ENCODE measurements around the gene CEP19.
A peak's percentile ranks its signal among the peaks of the same experiment; 100 is the strongest.

The CEP19 gene

GRCh38 chr3:196707566-196707965 is 4.5 kb downstream of the CEP19 start:
- no peak for DNase-seq

DNA sequence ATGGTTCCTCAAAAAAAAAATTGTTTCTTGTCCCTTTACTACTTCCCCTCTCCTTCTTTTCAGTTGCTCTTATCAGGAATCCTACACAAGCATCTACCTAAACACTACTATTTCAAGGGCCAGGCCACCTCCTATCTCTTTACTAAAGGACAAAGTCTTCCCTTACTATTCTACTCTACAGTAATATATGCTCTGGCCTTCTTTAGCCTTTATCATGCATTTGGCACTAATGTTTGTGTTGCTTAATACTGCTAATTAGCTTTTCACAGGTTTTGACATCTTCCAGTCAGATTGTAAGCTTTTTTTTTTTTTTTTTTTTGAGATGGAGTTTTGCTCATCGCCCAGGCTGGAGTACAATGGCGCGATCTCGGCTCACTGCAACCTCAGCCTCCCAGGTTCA is 5.3 kb downstream of the CEP19 start:
- DNase-seq: no peak

DNA sequence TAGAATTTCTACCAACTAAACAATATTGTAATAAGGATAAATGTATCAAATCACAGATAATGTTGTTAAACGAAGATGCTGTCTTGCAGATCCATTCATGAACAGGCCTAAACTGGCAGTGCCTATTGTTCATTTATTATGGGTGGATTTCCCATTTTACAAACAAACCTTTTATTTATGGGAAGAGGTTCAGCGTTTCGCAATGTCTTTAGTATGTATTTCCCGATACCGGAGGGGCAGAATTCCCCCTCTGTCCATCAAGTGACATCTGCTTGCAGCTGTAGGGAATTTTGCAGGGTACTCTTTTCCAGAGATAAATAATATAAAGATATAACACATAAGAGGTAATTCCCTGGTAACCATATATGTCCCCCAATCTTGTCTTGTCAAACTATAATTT is 5.7 kb downstream of the CEP19 start:
- DNase-seq: no peak

- DNase-seq: no peak
Observed at GRCh38 chr3:196700801-196701200, 11.2 kb downstream of the CEP19 start.

DNA sequence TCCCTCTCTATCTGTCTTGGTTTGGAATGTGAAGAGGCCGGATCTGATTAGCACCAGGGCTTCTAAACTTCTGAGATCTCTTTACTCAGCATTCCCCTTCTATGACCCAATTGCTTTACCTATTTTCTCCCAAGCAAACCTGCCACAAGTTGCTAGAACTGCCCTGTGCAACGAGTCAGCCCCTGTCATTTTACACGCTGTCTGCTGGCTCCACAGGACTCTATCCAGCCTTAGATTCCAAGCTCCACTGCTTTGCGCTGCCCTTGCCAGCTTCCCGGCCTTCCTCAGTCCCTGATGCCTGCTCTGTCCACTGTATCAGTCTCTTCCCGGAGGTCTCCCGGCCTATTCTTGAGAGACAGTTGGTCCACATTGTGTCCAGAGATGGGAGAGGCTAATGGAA is 12.3 kb downstream of the CEP19 start:
- DNase-seq: no peak

- no peak for DNase-seq
Observed at GRCh38 chr3:196697270-196697669, 14.8 kb downstream of the CEP19 start.

DNA sequence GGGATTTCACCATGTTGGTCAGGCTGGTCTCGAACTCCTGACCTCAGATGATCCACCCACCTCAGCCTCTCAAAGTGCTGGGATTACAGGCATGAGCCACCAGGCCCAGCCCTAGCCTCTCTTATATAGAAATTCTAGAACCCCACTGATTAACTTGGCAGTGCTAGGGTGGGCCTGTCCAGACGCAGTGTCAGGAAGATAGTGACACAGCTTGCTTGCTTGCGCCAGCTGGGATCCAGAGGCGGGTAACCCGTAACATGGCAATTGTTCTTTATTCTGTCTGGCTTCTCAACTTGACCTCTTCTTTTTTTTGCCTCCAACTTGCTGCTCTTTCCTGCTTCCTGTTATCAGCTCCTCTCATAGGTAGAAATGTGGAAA is 16.2 kb downstream of the CEP19 start:
- DNase-seq: no peak

DNA sequence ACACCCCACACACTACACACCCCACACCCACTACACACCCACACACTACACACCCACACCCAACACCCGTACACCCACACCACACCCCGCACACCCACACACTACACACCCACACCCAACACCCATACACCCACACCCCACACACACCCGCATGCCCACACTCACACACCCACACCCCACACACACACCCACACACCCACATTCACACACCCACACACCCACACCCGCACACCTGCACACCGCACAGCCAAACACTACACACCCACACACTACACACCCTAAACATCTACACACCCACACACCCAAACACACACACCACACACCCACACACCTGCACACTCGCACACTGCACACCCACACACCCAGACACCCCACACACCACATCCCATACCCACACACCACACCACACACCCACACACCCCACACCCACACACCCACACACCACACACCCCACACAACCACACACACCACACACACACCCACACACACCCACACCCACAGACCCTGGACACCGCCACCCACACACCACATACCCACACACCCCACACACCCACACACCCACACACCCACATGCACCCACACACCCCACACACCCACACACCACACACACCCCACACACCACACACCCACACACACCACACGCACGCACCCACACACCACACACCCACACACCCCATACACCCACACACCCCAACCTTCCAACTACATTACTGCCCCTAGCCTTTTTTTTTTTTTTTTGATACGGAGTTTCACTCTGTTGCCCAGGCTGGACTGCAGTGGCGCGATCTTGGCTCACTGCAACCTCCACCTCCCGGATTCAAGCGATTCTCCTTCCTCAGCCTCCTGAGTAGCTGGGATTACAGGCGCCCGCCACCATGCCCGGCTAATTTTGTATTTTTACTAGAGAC is 16.9 kb downstream of the CEP19 start:
- no peak for DNase-seq

GRCh38 chr3:196694202-196694638 is 17.8 kb downstream of the CEP19 start:
- DNase-seq: no peak

GRCh38 chr3:196691386-196691785 is 20.7 kb downstream of the CEP19 start:
- no peak for DNase-seq

DNA sequence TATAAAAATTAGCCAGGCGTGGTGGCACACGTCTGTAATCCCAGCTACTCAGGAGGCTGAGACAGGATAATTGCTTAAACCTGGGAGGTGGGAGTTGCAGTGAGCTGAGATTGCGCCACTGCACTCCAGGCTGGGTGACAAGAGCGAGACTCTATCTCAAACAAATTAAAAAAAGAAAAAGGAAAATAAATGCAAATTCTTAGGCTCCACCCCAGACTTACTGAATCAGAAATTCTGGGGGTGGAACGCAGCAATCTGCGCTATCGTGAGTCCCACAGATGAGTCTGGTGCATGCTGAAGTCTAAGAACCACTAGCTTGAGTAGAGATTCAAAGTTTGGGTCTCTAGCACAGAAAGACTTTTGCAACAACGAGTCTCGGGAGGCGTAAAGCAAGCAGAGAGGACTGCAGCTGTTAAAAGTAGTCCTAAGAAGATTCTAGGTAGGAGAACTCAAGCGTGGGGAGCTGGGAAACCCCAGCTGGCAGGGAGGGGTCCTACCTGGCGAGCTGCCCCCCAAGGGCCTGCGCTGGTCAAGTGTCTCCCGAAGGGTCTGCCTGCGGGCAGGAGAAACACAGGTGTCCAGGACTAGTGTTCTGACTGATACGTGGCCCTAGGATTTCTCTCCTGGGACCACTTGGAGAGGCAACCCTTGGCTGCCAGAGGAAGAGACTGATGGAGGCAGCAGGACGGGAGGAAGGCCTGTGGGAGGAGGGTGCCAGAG is 21.9 kb downstream of the CEP19 start:
- no peak for DNase-seq

GRCh38 chr3:196688349-196688748 is 23.7 kb downstream of the CEP19 start:
- peak; percentile 12 for DNase-seq

DNA sequence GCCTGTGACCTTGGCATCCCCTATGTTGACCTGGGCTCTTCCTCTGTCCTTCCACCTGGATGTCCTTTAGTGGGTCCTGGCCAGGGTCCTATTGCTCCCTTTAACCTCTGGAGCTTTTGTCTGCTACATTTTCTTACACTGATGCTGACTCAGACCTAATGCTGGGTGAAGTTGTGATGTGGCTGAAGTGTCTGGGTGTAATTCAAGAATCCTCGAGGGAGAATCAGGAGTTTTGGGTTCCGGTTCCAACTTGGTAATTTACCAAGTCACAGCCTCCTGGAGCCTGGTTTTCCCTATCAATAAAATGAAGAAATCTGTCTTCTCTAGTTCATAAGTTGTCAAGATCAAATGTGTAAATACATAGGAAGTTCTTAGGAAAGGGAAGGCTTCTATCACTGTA is 25.6 kb downstream of the CEP19 start:
- no peak for DNase-seq

DNA sequence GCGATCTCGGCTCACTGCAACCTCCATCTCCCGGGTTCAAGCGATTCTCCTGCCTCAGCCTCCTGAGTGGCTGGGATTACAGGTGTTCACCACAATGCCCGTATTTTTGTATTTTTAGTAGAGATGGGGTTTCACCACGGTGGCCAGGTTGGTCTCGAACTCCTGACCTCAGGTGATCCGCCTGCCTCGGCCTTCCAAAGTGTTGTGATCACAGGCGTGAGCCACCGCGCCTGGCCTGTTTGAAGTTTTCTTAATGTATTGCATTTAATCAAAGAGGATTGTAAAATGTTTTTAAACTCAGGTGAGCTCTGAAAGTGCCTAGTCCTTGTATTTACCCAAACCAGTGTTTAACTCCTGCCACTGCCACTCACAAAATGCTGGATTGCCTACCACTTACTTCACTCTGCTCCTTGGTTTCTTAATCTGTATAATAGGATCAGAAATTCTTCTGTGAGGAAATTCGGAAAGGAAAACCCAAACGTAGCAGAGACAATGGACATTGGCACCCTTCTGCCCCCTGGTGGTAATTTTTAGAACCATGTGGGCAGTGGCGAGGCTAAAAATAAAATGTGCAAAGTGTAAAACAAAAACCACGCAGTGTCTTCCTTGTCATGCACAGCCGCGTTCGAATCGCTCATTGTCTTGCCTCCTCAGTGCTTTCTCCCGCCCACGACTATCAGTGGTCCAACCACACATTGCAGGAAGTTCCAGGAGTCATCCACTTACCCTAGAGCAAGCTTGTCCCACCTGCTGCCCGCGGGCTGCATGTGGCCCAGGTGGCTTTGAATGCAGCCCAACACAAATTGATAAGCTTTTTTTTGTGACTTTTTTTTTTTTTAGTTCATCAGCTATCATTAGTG is 27.3 kb downstream of the CEP19 start:
- peak; percentile 46 for DNase-seq

- no peak for DNase-seq
Observed at GRCh38 chr3:196677931-196678330, 34.1 kb downstream of the CEP19 start.

- DNase-seq: no peak
Observed at GRCh38 chr3:196677353-196677752, 34.7 kb downstream of the CEP19 start.

- DNase-seq: no peak
Observed at GRCh38 chr3:196673632-196674031, 38.4 kb downstream of the CEP19 start.

DNA sequence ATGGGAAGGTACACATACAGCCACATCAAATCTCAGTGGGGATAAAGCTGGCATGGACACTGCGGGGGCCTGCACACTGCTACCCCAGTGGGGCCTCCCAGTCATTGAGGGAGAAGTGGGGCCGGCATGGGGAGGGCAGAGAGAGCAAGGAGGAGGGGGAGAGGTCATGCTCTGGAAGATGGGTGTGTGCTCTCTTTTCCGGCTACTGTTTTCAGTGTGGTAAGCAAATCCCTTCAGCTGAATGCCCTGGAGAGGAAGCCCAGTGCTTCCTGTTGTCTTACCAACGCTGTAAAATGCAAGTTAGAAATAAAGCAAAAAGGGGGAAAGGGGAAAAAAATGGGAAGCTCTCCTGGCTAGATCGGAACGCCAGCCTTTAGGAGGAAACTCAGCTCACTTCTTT is 41.7 kb downstream of the CEP19 start:
- no peak for DNase-seq

GRCh38 chr3:196667056-196667825 is 44.8 kb downstream of the CEP19 start:
- DNase-seq: no peak

- peak; percentile 75 for DNase-seq
Observed at GRCh38 chr3:196666001-196666867, 45.8 kb downstream of the CEP19 start.
